Kidney glomerular epithelial cell (primary cell): ENCODE measurements around the gene ORMDL3.
A peak's percentile ranks its signal among the peaks of the same experiment; 100 is the strongest.
"Not testable (repeated sequence)": the region's sequence is repeated elsewhere in the genome, so short reads cannot be mapped to it uniquely, and the experiment has no call there.

Experiments used
- DNase-seq: peaks from one replicate; lab custom pipeline; 2025; lab: John Stamatoyannopoulos, UW

Gene ORMDL3

GRCh38 chr17:39924691-39925055, 2.7 kb downstream of the ORMDL3 start:
- no peak for DNase-seq

DNA sequence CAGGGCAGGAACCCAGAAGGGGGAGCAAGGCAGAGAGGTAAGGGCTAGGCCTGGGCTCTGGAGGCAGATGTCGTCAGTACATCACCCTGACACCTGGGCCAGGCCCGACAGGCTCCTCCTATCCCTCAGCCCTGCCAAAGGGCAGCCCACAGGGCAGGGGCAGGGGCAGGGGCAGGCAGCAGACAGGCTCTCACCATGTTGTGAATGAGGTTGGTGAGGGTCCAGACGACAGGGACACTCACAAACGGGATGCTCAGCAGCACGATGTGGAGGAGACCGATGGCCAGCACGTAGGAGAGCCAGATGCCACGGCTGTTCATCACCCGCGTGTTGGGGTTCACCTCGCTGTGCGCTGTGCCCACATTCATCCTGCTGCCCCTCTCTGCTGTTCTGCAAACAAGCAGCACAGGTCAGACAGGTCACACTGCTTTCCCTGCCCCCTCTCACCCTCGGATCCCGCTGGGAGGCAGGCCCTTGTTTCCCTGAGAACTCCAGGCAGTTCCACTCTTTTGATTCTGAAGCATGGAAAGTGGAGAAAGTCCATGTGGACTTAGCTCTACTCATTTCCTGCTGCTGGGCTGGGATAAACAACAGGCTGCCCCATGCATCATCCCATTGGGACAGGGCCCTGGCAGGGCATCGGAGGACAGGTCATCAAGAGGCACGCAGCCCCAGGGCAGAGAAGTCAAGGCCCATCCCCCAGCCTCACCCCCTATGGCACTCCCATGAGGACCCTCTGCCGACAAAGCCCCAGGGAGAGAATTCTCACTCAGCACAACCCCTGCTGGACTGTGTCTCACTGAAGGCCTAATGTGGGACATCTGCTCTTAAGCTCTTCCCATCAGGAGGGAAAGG, 3.3 kb downstream of the ORMDL3 start:
- DNase-seq, result no peak

- DNase-seq, result no peak
These were observed 4.2 kb downstream of the ORMDL3 start for GRCh38 chr17:39923230-39923629.

- no peak for DNase-seq
These were observed 5.4 kb downstream of the ORMDL3 start for GRCh38 chr17:39922006-39922405.

DNA sequence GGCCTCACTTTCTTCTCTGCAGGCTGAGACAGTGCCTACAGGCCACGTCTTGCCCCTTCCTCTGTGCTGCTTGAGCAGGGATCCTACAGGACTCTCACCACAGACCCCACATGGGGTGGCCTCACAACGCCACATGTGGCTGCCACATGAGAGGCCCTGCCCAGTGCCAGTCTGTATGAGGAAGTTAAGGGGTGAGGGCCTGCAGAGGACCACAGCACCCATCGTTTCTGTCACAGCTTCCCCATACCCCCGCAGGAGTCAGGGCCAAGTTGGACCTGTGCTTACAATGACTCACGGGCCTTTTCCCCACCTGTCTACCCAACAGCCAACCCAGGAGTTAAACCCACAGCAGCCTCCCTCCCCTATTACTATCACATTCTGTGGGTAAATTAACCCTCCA, 6.1 kb downstream of the ORMDL3 start:
- no peak for DNase-seq

- DNase-seq, result no peak
These were observed 6.9 kb downstream of the ORMDL3 start for GRCh38 chr17:39920218-39921210.

DNA sequence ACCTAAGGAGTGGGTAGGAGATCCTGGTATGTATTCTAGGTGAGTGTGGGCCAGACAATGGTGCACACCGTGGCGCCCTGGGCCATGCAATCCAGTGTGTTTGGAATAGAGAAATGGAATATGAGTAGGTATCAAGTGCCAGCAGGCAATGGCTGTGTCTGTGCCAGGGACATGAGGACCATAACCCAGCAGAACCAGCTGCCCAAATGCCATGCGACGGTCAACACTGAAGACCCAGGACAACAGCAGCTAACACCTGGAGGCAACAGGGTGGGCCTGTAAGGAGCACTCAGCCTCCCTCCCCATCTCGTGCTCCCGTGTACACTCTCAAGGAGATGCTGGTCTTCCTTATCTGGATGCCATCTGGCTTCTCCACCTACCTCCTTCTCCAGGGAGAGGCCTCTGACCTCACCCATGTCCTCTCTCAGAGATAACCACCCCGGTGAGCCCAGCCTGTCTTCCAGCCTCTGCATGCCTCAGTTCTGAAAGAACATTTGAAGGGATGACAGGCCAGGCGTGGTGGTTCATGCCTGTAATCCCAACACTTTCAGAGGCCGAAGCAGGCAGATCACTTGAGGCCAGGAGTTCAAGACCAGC, 8.2 kb downstream of the ORMDL3 start:
- DNase-seq, result no peak

- DNase-seq, result no peak
These were observed 10.5 kb downstream of the ORMDL3 start for GRCh38 chr17:39916918-39917317.

DNA sequence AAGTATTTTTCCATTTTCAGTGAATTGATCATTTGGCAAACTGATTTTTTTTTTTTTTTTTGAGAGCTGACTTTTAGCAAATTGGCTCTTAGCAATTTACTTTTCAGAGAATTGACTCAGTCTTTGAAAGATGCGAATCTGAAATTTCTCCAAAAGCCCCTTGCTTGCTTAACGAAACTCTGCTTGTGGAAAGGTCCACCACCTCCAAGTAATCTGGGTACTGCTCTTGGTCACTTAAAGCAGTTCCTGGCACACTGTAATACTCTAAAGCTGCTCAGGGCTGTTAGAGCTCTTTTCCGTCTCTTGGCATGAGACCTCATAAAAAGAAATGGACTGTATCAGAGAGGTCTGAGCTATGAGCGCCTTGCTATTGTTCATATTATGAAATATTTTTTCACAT, 11.8 kb downstream of the ORMDL3 start:
- no peak for DNase-seq

- DNase-seq, result no peak
These were observed 13.4 kb downstream of the ORMDL3 start for GRCh38 chr17:39913989-39914388.

DNA sequence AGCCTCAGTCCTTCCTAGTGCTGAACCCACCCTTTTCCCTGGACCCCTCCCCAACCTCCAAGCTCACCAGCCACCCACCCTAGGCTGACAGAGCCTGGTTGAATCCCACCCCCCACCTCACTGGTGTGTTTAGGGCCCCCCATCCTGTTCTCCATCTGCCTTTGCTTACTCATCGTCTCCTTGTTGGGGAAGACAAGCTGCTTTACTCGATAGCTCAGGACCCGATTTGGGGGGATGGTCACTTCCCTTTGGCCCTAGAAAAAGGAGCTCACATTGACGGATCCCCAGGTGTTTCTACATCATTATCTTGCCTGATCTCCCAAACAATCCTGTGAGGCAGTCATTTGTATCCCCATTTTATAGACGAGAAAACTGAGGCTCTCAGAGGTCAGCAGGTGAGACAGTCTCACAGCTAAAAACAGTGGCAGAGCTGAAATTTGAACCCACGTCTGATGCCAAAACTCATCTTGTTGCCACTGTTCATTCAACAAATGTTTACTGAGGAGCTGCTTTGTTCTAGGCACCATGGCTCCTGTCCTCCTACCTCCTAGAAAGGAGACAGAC, 18.5 kb downstream of the ORMDL3 start:
- no peak for DNase-seq

GRCh38 chr17:39904990-39905288, 22.5 kb downstream of the ORMDL3 start:
- DNase-seq, result no peak

DNA sequence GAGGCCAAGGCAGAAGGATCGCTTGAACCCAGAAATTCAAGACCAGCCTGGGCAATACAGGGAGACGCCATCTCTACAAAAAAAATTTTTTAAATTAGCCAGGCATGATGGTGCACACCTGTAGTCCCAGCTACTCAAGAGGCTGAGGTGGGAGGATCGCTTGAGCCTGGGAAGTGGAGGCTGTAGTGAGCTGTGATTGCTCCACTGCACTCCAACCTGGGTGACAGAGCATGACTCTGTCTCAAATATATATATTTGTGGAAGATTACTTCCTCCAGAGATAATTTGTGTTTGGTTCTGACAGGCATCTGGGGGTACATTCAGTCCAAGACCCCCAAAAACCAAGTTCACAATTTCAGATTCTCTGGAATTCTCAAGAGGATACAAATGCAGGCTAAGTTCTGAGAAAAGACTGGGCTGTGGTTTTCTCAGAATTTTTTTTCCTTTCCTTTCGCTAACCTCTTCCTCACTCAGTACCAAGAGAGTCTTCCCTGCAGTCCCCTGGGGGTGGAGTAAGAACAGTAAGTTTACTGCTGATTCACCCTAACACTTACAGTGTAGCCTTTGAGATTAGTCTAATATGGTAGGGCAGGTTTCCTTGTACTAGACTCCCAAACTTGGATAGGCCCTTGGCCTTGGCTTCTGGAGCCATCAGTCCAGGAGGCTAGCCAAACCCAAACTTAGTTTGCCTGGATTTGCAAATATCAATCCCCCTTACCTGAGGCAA, 24.1 kb downstream of the ORMDL3 start:
- no peak for DNase-seq

DNA sequence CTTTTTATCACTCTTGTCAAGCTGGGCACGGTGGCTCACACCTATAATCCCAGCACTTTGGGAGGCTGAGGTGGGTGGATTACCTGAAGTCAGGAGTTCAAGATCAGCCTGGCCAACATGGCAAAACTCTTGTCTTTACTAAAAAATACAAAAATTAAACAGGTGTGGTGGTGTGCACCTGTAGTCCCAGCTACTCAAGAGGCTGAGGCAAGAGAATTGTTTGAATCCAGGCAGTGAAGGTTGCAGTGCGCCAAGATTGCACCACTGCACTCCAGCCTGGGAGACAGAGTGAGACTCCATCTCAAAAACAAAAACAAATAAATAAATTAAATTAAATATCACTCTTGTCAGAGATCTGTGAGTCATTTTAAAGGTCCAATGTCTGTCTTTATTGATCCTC, 25.4 kb downstream of the ORMDL3 start:
- not testable (repeated sequence) for DNase-seq

GRCh38 chr17:39899215-39899614, 28.2 kb downstream of the ORMDL3 start:
- no peak for DNase-seq

DNA sequence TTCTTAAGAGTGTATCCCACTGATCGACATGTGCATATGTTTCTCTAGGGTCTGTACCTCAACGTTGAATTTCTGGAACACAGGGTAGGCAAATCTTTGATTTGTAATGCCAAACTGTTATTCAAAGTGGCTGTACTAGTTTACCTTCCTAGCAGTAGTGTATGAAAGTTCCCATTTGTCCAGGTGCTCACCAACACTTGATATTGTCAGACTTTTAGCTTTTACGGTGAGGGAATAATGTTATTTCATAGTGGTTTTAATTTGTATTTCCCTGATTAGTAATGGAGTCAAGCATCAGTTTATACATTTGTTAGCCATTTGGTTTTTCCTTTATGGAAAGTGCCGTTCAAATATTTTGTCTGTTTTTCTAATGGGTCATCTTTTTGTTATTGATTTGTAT, 29.3 kb downstream of the ORMDL3 start:
- no peak for DNase-seq

- no peak for DNase-seq
These were observed 32.6 kb downstream of the ORMDL3 start for GRCh38 chr17:39894681-39895376.

- no peak for DNase-seq
These were observed 38.2 kb downstream of the ORMDL3 start for GRCh38 chr17:39889200-39889599.

DNA sequence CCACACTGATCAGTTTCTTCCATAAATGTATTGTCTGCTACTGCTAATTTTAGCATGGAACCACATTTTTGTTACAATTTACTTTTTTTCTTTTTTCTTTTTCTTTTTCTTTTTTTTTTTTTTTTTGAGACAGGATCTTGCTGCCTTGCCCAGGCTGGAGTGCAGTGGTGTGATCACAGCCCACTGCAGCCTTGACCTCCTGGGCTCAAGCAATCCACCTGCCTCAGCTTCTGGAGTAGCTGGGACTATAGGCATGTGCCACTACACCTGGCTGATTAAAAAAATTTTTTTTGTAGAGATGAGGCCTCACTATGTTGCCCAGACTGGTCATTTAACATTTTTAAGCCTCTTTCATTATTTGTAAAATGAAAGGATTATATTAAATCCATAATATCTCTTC, 40.3 kb downstream of the ORMDL3 start:
- no peak for DNase-seq

DNA sequence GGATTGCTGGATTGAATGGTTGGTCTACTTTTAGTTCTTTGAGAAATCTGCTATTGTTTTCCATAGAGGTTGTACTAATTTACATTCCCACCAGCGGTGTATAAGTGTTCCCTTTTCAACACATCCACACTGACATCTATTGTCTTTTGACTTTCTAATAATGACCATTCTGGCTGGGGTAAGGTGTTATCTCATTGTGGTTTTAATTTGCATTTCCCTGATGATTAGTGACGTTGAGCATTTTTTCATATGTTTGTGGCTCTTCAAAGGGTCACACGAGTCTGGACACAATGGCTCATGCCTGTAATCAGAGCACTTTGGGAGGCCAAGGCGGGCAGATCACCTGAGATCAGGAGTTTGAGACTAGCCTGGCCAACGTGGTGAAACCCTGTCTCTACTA, 41.3 kb downstream of the ORMDL3 start:
- DNase-seq, result not testable (repeated sequence)

- peak; percentile 29 for DNase-seq
These were observed 54.6 kb downstream of the ORMDL3 start for GRCh38 chr17:39872751-39873150.
